Medulla oblongata (tissue), 1 donor: ENCODE data around the gene KIR2DL4.
"Not testable (repeated sequence)": the region's sequence is repeated elsewhere in the genome, so short reads cannot be mapped to it uniquely, and the experiment has no call there.

Experiments used
- DNase-seq: peaks from one replicate; pipeline ENCODE4 v3.0.0-alpha.2; 2015; ENCODE audit errors: extremely low spot score

KIR2DL4 gene

DNA sequence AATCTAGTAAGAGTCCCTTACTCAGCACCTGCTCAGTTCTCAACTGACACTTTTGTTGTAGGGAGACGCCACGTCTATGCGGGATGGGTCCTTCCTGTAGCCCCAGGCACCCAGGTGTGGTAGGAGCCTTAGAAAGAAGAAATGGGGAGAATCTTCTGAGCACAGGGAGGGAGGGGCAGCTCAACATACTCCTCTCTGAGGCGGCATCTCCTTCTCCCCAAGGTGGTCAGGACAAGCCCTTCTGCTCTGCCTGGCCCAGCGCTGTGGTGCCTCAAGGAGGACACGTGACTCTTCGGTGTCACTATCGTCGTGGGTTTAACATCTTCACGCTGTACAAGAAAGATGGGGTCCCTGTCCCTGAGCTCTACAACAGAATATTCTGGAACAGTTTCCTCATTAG, 1.2 kb downstream of the KIR2DL4 start:
- DNase-seq = no peak

- no peak for DNase-seq
These were observed 2.5 kb downstream of the KIR2DL4 start for GRCh38 chr19:54805665-54806515.

DNA sequence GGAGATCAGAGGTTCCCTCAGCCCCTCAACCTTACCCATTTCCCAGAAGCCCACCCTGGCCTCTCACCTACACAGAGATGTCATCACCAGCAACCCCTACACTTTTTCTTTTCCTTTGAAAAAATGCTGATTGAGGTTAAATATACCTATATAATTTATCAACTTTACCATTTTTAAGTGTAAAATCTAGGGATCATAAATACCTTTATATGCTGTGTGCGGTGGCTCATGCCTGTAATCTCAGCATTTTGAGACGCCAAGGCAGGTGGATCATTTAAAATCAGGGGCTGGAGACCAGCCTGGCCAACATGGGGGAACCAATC, 3.1 kb downstream of the KIR2DL4 start:
- DNase-seq = no peak

DNA sequence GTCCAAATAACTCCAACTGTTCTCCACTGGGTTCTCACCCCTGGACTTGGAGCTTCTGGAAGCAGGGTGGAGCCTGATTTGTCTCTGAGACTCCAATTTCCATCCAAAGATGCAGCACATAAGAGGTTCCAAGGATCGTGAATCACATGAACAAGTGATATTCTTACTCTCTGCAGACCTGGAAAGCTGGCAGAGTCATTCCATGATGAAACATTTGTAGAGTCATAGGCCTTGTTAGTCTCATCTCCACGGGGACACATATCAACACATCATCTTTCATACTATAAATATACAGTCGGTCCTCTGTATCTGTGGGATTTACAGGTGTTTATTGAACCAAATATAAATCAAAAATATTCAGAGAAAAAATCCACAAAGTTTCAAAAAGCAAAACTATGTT, 11.2 kb downstream of the KIR2DL4 start:
- not testable (repeated sequence) for DNase-seq

- DNase-seq = not testable (repeated sequence)
These were observed 12.8 kb downstream of the KIR2DL4 start, which contains the start of gene KIR3DL1 for GRCh38 chr19:54816251-54816650. Gene KIR3DL1 (plus strand): TSS chr19:54816468.

DNA sequence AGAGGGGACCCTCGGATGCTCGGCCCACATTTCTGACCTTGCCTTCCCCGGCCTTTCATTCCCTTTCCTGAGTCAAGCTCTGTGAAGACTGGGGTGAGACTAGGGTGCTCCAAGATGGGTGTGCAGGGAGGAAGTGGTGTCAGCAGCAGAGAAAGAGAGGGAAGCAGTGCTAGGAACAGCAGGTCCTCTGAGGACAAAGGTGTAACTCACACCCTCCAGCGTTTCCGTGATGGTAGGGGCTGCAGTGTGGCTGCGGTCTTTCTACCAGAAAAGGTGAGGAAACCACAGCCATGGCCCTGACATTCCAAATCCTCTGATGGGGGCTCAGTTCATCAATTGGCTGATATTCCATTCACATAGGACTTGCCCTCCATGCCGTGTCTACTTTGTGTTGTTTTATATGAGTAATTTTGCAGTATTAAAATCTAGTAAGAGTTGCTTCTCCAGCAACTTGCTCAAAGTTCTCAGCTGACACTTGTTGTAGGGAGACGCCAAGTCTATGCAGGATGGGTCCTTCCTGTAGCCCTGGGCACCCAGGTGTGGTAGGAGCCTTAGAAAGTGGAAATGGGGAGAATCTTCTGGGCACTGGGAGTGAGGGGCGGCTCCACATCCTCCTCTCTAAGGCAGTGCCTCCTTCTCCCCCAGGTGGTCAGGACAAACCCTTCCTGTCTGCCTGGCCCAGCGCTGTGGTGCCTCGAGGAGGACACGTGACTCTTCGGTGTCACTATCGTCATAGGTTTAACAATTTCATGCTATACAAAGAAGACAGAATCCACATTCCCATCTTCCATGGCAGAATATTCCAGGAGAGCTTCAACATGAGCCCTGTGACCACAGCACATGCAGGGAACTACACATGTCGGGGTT, 14.5 kb downstream of the KIR2DL4 start:
- DNase-seq = no peak

- DNase-seq = not testable (repeated sequence)
These were observed 21.0 kb downstream of the KIR2DL4 start for GRCh38 chr19:54824416-54824815.

- not testable (repeated sequence) for DNase-seq
These were observed 21.9 kb downstream of the KIR2DL4 start for GRCh38 chr19:54825326-54825725.

DNA sequence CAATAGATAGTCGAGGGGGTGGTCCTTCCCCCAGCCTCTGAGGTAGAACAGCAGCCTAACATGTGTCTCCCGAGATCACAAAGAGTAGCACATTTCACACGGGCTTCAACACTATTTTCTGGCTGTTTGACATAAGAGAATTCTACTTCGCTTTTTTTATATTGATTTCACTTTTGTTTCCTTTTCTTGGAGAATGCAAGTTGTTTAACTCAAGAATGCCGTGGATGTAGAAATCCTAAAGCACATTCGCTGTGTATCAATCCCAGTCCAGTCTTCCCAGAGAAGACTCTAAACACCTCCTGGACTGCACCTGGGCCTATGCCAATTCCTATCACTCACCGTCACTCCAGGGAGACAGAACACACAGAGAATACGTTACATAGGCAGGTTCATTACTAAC, 24.7 kb downstream of the KIR2DL4 start:
- not testable (repeated sequence) for DNase-seq

DNA sequence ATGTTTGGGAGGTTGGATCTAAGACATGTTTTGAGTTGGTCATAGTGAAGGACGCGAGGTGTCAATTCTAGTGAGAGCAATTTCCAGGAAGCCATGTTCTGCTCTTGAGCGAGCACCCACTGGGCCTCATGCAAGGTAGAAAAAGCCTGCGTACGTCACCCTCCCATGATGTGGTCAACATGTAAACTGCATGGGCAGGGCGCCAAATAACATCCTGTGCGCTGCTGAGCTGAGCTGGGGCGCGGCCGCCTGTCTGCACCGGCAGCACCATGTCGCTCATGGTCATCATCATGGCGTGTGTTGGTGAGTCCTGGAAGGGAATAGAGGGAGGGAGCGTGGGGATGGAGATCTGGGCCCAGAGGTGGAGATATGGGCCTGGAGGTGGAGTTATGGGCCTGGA, 29.1 kb downstream of the KIR2DL4 start, which contains the start of gene KIR2DS4:
TSS of gene KIR2DS4 (plus strand) at position 181 of the 400 bp plus-strand sequence.
- DNase-seq = not testable (repeated sequence)

DNA sequence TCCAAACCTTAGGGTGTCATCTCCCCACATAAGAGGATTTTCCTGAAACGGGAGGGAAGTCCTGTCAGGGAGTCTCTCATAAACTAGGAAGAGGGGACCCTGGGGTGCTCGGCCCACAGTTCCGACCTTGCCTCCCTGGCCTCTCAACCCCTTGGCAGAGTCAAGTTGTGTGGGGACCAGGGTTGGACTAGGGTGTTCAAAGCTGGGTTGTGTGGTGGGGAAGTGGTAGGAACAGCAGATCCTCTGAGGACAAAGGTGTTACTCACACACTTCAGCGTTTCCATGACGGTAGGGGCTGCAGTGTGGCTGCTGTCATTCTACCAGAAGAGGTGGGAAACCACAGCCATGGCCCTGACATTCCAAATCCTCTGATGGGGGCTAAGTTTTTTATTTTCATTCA, 31.7 kb downstream of the KIR2DL4 start:
- not testable (repeated sequence) for DNase-seq

DNA sequence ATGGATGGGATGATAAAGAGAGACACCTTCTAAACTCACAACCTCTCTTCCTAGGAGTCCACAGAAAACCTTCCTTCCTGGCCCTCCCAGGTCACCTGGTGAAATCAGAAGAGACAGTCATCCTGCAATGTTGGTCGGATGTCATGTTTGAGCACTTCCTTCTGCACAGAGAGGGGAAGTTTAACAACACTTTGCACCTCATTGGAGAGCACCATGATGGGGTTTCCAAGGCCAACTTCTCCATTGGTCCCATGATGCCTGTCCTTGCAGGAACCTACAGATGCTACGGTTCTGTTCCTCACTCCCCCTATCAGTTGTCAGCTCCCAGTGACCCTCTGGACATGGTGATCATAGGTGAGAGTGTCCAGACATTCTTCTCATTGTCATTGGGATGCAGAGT, 34.1 kb downstream of the KIR2DL4 start:
- not testable (repeated sequence) for DNase-seq

DNA sequence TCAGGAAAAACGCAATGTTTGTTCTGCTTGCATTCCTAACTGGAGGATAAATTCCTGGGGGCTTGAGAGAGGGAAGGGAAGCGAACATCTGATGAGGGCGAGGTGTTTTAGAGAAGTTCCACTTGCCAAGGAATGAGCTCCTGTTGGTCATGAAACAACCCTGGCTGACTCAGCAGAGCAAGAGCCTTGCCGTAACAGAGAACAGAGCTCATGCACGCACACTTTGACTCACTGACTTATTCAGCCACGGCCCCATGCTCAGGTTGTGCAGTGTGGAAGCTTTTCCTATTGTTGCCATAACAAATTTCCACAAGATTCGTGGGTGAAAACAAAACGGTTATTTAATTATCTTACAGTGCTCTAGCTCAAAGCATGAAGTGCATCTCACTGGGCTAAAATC, 39.8 kb downstream of the KIR2DL4 start:
- DNase-seq = not testable (repeated sequence)

DNA sequence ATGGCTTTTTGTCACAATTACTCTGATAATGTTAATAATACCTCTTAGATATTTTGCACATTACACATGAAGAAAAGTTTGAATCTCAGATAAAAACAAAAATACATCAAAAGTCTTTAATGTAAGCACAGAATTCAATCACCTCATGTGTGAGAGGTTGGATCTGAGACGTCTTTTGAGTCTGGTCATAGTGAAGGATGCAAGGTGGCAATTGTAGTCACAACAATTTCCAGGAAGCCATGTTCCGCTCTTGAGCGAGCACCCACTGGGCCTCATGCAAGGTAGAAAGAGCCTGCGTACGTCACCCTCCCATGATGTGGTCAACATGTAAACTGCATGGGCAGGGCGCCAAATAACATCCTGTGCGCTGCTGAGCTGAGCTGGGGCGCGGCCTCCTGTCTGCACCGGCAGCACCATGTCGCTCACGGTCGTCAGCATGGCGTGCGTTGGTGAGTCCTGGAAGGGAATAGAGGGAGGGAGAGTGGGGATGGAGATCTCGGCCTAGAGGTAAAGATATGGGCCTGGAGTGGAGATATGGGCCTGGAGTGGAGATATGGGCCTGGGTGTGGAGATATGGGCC, 46.7 kb downstream of the KIR2DL4 start, which contains the start of gene KIR3DL2:
TSS of gene KIR3DL2 (plus strand) at position 383 of the 580 bp plus-strand sequence. CDS start at position 416, 33 bp downstream.
- DNase-seq = not testable (repeated sequence)

GRCh38 chr19:54850930-54851329, 47.5 kb downstream of the KIR2DL4 start:
- DNase-seq = no peak

DNA sequence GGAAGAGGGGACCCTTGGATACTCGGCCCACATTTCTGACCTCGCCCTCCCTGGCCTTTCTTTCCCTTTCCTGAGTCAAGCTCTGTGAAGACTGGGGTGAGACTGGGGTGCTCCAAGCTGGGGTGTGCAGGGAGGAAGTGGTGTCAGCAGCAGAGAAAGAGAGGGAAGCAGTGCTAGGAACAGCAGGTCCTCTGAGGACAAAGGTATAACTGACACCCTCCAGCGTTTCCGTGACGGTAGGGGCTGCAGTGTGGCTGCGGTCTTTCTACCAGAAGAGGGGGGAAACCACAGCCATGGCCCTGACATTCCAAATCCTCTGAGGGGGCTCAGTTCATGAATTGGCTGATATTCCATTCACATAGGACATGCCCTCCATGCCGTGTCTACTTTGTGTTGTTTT, 47.9 kb downstream of the KIR2DL4 start:
- no peak for DNase-seq

DNA sequence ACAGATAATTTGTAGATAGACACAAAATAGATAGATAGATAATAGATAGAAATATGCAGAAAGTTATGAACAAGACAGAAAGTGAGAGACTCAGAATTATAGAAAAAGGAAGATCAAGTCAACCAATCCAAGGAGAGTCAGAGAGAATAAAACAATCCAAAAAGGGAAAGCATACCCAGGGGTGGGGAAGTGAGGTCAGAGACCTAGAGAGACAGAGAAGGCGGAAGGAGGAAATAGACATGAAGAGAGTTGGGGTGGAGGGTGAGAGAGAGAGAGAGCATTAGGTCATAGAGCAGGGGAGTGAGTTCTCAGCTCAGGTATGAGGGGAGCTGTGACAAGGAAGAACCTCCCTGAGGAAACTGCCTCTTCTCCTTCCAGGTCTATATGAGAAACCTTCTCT, 51.8 kb downstream of the KIR2DL4 start:
- not testable (repeated sequence) for DNase-seq

DNA sequence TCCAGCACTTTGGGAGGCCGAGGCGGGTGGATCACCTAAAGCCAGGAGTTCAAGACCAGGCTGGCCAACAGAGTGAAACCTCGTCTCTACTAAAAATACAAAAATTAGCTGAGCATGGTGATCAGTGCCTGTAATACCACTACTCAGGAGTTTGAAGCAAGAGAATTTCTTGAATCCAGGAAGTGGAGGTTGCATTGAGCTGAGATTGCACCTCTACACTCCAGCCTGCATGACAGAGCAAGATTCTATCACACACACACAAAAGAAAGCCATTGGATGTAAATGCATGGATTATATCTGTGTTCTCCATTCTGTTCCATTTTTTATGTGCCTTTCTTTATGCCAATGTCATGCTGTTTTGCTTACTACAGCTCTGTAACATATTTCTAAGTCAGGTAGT, 55.1 kb downstream of the KIR2DL4 start:
- DNase-seq = not testable (repeated sequence)

- DNase-seq = not testable (repeated sequence)
These were observed 56.0 kb downstream of the KIR2DL4 start for GRCh38 chr19:54859421-54859820.

DNA sequence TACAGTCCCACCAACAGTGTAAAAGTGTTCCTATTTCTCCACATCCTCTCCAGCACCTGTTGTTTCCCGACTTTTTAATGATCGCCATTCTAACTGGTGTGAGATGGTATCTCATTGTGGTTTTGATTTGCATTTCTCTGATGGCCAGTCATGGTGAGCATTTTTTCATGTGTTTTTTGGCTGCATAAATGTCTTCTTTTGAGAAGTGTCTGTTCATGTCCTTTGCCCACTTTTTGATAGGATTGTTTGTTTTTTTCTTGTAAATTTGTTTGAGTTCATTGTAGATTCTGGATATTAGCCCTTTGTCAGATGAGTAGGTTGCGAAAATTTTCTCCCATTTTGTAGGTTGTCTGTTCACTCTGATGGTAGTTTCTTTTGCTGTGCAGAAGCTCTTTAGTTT, 60.0 kb downstream of the KIR2DL4 start:
- DNase-seq = not testable (repeated sequence)
